ENCODE measurements around the gene FREM2. TPM values are rescaled to one million over a fixed set of nuclear protein-coding genes. Genes with fewer than 3 reads are reported as not detected.

Gene FREM2
- total RNA-seq, 1 donor from 2014 or later: 14.5 TPM

DNA sequence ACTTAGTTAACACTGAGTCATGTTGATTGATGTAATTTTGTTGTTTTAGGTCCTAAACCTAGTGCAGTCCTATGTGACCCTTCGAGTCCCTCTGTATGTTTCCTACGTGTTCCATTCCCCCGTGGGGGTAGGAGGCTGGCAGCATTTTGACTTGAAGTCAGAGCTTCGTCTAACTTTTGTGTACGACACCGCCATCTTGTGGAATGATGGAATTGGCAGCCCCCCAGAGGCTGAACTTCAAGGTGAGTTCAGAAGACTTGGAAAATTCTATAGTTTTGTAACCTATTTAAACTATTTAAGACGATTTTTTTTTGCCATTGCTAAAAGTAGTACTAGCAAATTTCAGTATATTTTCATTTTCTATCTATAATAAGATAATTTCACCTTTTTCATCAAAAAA lies 185.8 kb downstream of the FREM2 start:
- peak; percentile 47 for DNase-seq

DNA sequence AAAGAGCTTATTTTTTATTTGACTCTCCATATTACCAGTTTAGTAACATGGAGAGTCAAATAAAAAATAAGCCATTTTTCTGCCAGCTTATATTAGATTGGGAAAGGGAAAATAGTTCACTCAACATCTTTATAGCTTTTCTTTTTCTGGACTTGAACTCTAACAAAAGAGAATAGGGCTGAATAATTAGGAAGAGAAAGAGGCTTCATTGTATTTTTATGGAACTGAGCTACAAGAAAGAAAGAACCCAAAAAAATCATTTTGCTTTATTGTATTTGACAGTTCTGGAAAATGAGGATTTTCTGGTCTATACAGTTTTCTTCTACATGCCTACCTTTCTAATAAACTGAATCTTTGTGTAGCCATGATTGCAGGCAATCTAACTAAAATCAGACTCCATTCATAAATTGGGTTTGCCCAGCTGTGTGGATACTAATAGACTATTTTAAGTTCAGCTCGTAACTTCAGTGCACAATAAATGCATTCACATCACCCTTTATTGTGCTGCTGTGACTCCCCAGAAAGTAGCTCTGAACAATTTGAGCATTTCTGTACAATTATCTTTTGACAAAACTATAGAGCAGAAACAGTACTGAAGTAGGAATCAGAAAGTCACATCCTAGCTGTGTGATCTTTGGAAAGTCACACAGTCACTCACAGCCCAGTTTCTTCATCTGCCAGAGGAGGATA lies 188.5 kb downstream of the FREM2 start:
- no peak for ATAC-seq
- Histone ChIP-seq H3K36me3 (peaks cover 7% of the 10 kb centered on the region), H3K9me3 (no peaks in the 10 kb centered on the region), H3K4me1 (no peaks in the 10 kb centered on the region), H3K4me3 (no peak overlapping the region), H3K27ac (no peak overlapping the region), H3K27me3 (ENCODE audit: low read depth) (no peaks in the 10 kb centered on the region)
- DNase-seq: no peak
- intact Hi-C loops (cut with DNase I): no loop called here
- TF ChIP-seq, protein P1, sequence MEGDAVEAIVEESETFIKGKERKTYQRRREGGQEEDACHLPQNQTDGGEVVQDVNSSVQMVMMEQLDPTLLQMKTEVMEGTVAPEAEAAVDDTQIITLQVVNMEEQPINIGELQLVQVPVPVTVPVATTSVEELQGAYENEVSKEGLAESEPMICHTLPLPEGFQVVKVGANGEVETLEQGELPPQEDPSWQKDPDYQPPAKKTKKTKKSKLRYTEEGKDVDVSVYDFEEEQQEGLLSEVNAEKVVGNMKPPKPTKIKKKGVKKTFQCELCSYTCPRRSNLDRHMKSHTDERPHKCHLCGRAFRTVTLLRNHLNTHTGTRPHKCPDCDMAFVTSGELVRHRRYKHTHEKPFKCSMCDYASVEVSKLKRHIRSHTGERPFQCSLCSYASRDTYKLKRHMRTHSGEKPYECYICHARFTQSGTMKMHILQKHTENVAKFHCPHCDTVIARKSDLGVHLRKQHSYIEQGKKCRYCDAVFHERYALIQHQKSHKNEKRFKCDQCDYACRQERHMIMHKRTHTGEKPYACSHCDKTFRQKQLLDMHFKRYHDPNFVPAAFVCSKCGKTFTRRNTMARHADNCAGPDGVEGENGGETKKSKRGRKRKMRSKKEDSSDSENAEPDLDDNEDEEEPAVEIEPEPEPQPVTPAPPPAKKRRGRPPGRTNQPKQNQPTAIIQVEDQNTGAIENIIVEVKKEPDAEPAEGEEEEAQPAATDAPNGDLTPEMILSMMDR (IDR thresholded peaks at IDR 0.05): no peak

More for the DNA sequence above, 185.8 kb downstream of the FREM2 start:
- Histone ChIP-seq H3K4me1 (no peaks in the 10 kb centered on the region), H3K4me3 (no peak overlapping the region), H3K36me3 (no peaks in the 10 kb centered on the region), H3K27ac (no peak overlapping the region), H3K9me3 (no peaks in the 10 kb centered on the region), H3K27me3 (ENCODE audit: low read depth) (no peaks in the 10 kb centered on the region)
- ATAC-seq: peak in 1 of 2 donors; percentile 47
- TF ChIP-seq, protein P1 (IDR thresholded peaks at IDR 0.05): peak; percentile 44
- intact Hi-C loops (cut with DNase I): no loop called here

DNA sequence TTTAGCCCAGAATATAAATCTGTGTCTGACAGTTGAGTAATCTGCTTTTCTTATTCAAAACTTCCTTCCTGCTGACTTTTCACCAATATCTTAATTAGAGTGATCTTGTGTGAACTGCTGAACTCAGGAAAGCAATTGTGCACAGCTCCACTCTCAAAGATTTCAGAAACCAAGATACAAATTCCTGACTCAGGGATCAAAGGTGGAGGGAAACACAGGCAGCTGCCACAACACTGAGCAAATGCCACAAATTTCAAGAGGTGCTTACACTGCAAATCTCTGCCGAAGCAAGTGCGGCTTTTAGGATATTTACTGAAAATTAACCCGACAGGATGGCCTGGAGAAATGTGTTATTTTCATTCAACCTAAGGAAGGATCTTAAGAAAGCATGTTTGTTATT lies 192.4 kb downstream of the FREM2 start:
- Histone ChIP-seq H3K27me3 (ENCODE audit: low read depth) (no peaks in the 10 kb centered on the region), H3K36me3 (peaks cover 12% of the 10 kb centered on the region), H3K9me3 (no peaks in the 10 kb centered on the region), H3K4me1 (no peaks in the 10 kb centered on the region), H3K27ac (no peak overlapping the region), H3K4me3 (no peak overlapping the region)
- intact Hi-C loops (cut with DNase I): no loop called here
- TF ChIP-seq, protein P1 (IDR thresholded peaks at IDR 0.05): no peak
- DNase-seq (no peak), ATAC-seq (no peak)

DNA sequence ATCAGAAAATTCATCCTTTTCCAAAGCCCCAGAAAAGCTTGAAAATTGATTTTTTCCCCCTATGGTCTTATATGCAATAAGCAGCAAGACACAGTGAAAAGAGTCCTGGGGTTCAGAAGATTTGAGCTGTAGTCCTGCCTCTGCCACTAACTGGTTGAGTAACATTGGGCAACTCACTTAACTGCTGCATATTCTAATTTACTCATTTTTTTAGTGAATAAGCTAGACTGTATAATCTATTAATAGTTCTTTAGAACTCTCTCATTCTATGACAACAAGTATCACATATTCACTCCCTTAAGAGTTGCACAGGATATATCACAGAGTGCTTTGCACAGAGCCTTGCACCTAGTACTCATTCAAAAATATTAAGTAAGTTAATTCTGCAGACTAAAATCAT lies 192.9 kb downstream of the FREM2 start:
- H3K4me1 ChIP-seq: no peaks in the 10 kb centered on the region
- DNase-seq (no peak), ATAC-seq (no peak)
- peaks cover 12% of the 10 kb centered on the region for H3K36me3 ChIP-seq
- H3K27me3 ChIP-seq (ENCODE audit: low read depth): no peaks in the 10 kb centered on the region
- intact Hi-C loops (cut with DNase I): no loop called here
- H3K9me3 ChIP-seq: no peaks in the 10 kb centered on the region
- no peak overlapping the region for H3K4me3 ChIP-seq
- no peak overlapping the region for H3K27ac ChIP-seq
- TF ChIP-seq, protein P1 (IDR thresholded peaks at IDR 0.05): no peak

DNA sequence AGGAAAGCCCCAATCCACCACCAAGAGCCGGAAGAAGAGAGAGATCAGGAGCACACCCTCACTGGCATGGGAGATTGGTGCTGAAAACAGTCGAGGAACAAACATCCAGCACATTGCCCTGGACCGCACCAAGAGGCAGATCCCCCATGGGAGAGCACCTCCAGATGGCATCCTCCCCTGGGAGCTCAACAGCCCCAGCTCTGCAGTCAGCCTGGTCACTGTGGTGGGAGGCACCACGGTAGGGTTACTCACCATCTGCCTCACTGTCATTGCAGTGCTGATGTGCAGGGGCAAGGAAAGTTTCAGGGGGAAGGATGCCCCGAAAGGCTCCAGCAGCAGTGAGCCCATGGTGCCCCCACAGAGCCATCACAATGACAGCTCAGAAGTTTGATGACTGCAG lies 193.5 kb downstream of the FREM2 start:
- H3K4me1 ChIP-seq: no peaks in the 10 kb centered on the region
- H3K36me3 ChIP-seq: peaks cover 12% of the 10 kb centered on the region
- no peak overlapping the region for H3K4me3 ChIP-seq
- no peak for DNase-seq
- no peak overlapping the region for H3K27ac ChIP-seq
- TF ChIP-seq, protein P1 (IDR thresholded peaks at IDR 0.05): no peak
- no peaks in the 10 kb centered on the region for H3K27me3 ChIP-seq (ENCODE audit: low read depth)
- intact Hi-C loops (cut with DNase I): no loop called here
- H3K9me3 ChIP-seq: no peaks in the 10 kb centered on the region
- no peak for ATAC-seq
